Mesangial cell (primary cell): ENCODE measurements around the gene LRRC55. TPM values are rescaled to one million over a fixed set of nuclear protein-coding genes. Genes with fewer than 3 reads are reported as not detected.

Source experiments
- total RNA-seq: library from RNA; depleted of rRNA; stranded (reverse); fragments of >200 nt; gene quantifications from 2 replicates; pipeline ENCODE4 v1.2.3, GENCODE V29; 2015

The LRRC55 gene, protein sequence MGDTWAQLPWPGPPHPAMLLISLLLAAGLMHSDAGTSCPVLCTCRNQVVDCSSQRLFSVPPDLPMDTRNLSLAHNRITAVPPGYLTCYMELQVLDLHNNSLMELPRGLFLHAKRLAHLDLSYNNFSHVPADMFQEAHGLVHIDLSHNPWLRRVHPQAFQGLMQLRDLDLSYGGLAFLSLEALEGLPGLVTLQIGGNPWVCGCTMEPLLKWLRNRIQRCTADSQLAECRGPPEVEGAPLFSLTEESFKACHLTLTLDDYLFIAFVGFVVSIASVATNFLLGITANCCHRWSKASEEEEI
- not detected in 2 replicates for total RNA-seq

DNA sequence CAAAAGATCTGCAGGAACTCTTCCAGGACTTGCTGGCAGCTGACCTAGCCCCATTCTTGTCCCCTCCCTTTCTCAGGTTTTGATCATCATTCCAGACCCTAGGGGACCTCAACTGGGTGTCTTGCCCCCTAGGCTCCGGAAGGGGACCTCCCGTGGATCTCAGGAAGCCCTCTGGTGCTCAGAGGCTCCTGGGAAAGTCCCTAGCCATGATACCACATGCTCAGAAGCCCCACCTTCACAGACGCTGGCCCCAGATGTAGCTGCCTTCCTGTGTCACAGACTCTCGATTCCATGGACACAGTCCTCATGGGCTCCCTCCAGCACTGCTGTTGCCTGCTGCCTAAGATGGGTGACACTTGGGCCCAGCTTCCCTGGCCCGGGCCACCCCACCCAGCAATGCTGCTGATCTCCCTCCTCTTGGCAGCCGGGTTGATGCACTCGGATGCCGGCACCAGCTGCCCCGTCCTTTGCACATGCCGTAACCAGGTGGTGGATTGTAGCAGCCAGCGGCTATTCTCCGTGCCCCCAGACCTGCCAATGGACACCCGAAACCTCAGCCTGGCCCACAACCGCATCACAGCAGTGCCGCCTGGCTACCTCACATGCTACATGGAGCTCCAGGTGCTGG, at the start of gene LRRC55:
TSS of gene LRRC55 (plus strand) at position 276 of the 628 bp plus-strand sequence. CDS start at position 346, 70 bp downstream.

DNA sequence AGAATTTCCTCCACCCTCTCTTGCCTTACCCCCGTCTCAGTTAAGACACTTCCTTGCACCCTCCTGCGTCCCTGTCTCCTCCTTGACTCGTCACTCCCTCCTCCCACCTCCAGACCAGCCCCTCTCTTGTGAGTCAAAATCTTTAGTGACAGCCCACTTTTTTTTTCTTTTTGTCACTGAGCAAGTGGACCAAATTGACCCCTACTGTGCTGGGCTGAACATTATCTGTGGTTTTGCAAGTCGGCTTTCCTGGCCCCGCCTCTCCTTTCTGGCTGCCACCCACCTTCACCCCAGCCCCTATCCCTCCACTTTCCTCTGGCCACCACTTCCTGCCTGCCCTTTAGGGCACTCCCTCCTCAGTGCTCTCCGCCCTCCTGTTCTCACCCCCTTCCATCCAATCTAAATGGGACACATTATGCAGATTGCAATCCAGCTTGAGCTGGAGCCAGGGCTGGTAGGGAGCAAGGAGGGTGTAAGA, 55.5 kb downstream of the LRRC55 start, which contains the start of gene APLNR:
TSS of gene APLNR (minus strand) at position 47 of the 478 bp plus-strand sequence. CDS start 246 bp downstream, outside the sequence.

Other genes with a start within 250 kb of the LRRC55 start
- gene OR5AK2, start 193.0 kb upstream of the LRRC55 start, total RNA-seq, result not detected in 2 replicates
- gene APLNR, start 55.3 kb downstream of the LRRC55 start, total RNA-seq, result not detected in 2 replicates
- 75.8 and 146 TPM in 2 replicates for gene TNKS1BP1, start 143.0 kb downstream of the LRRC55 start, total RNA-seq
- 74.0 and 131 TPM in 2 replicates for gene SSRP1, start 153.9 kb downstream of the LRRC55 start, total RNA-seq
- gene P2RX3, start 156.4 kb downstream of the LRRC55 start, total RNA-seq, result not detected in 2 replicates
- not detected in 2 replicates for gene PRG3, start 199.2 kb downstream of the LRRC55 start, total RNA-seq
- gene PRG2, start 208.7 kb downstream of the LRRC55 start, total RNA-seq, result not detected in 2 replicates
- gene SLC43A3, start 245.2 kb downstream of the LRRC55 start, total RNA-seq, result 15.7 and 44.2 TPM in 2 replicates